Small intestine (tissue), 7 donors: Measurements from ENCODE around the gene SHROOM3. TPM values are rescaled to one million over a fixed set of nuclear protein-coding genes. Genes with fewer than 3 reads are reported as not detected.

Source experiments
- DNase-seq, 2 donors: peaks; one replicate each; pipeline versions ENCODE4 v3.0.0 to v3.0.0-alpha.2; 2013
- FAIRE-seq: peaks from 2 replicates; lab custom pipeline; 2012; peaks lifted over from hg19 to GRCh38; lab: Jason Lieb, UNC
- H3K27ac ChIP-seq, 3 donors: one replicate each; pipeline ENCODE4 v1.5.1; 2013; ENCODE audit warnings: low read length in 2 of 3, mild to moderate bottlenecking in 2 of 3, control low read depth in 1 of 3, inconsistent platforms in 1 of 3, low read depth in 1 of 3, moderate library complexity in 1 of 3
- H3K27me3 ChIP-seq, 3 donors: one replicate each; pipeline ENCODE4 v1.6.1; 2013; ENCODE audit warnings: low read length in 3 of 3, inconsistent platforms in 1 of 3; ENCODE audit not compliant: control insufficient read depth in 3 of 3, insufficient read depth in 3 of 3
- H3K36me3 ChIP-seq, 3 donors: one replicate each; pipeline ENCODE4 v1.6.1; 2013; ENCODE audit warnings: low read length in 3 of 3, inconsistent platforms in 1 of 3, low read depth in 1 of 3, mild to moderate bottlenecking in 1 of 3, moderate library complexity in 1 of 3; ENCODE audit not compliant: control insufficient read depth in 3 of 3, insufficient read depth in 2 of 3
- H3K4me1 ChIP-seq, 3 donors: one replicate each; pipeline ENCODE4 v1.6.1; 2013; ENCODE audit warnings: low read length in 2 of 3, inconsistent platforms in 1 of 3, low read depth in 1 of 3, mild to moderate bottlenecking in 1 of 3, moderate library complexity in 1 of 3; ENCODE audit not compliant: control insufficient read depth in 3 of 3, insufficient read depth in 2 of 3
- H3K4me3 ChIP-seq, 3 donors: one replicate each; pipeline ENCODE4 v1.5.1; 2013; ENCODE audit warnings: low read length in 3 of 3, control low read depth in 1 of 3, inconsistent platforms in 1 of 3, low read depth in 1 of 3, mild to moderate bottlenecking in 1 of 3, moderate library complexity in 1 of 3
- H3K9me3 ChIP-seq, 2 donors: one replicate each; pipeline ENCODE4 v1.6.1; 2013; ENCODE audit warnings: low read depth in 1 of 2, low read length in 1 of 2; ENCODE audit not compliant: control insufficient read depth in 2 of 2, insufficient read depth in 1 of 2
- WGBS, 3 donors: extraction: QIAGEN DNeasy Blood & Tissue Kit; methylation state at CpG; one replicate each; pipeline ENCODE4 v1.1.7; 2013; 5-methylcytosine and 5-hydroxymethylcytosine counted together
- polyA plus RNA-seq, 4 donors: library from polyadenylated mRNA; stranded (reverse) in 3 of 4; unstranded in 1 of 4; fragments of 200-250 nt in 3 of 4; fragments of 120-200 nt in 1 of 4; gene quantifications; one replicate each; pipeline versions ENCODE4 v1.2.1 to v1.2.3, GENCODE V29; 2013
- donor health status: healthy with polysubstance abuse.
- donor health status: control.
- donor health status: control.
- donor health status: Bipolar disorder and iron deficiency.
- donor health status: healthy.

The SHROOM3 gene
- polyA plus RNA-seq, 4 donors, result 21.6 to 52.5 (median 27.8) TPM

GRCh38 chr4:76811604-76812412, 376.8 kb downstream of the SHROOM3 start:
- DNase-seq (peak in 1 of 2 donors; percentile 32), FAIRE-seq (no peak)
- peak overlapping the region in 1 of 3 donors; percentile 28 for H3K27ac ChIP-seq
- peaks cover 0 to 11% of the 10 kb centered on the region in 2 donors for H3K9me3 ChIP-seq
- WGBS, 3 donors, result 49 to 92% (median 69%) methylated on average over 12 of the region's 12 CpGs
- no peaks in the 10 kb centered on the region for H3K36me3 ChIP-seq
- no peaks in the 10 kb centered on the region for H3K27me3 ChIP-seq
- H3K4me3 ChIP-seq, result no peak overlapping the region
- peaks cover 0 to 4% (median 0%) of the 10 kb centered on the region in 3 donors for H3K4me1 ChIP-seq

DNA sequence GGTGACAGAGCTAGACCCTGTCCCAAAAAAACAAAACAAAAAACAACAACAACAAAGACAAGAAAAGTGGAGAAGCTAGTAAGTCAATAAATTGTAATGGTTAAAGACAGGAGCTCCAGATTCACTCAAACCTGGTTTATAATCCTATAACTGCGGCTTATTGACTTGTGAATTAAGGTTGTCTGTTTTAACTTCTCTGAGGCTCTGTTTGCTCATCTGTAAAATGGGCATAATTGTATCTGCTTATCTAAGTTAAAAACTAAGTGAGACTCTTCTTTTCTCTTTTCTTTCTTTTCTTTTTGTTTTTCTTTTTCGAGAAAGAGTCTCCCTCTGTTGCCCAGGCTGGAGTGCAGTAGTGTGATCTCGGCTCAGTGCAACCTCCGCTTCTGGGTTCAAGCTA, 378.0 kb downstream of the SHROOM3 start:
- H3K4me3 ChIP-seq, result no peak overlapping the region
- FAIRE-seq, result no peak
- no peaks in the 10 kb centered on the region for H3K27me3 ChIP-seq
- peaks cover 0 to 4% (median 0%) of the 10 kb centered on the region in 3 donors for H3K4me1 ChIP-seq
- H3K27ac ChIP-seq, result no peak overlapping the region
- whole genome bisulfite sequencing, 3 donors, result 94 to 96% (median 95%) methylated on average over 4 of the region's 4 CpGs
- H3K9me3 ChIP-seq, result peaks cover 0 to 3% of the 10 kb centered on the region in 2 donors
- no peak for DNase-seq
- no peaks in the 10 kb centered on the region for H3K36me3 ChIP-seq

DNA sequence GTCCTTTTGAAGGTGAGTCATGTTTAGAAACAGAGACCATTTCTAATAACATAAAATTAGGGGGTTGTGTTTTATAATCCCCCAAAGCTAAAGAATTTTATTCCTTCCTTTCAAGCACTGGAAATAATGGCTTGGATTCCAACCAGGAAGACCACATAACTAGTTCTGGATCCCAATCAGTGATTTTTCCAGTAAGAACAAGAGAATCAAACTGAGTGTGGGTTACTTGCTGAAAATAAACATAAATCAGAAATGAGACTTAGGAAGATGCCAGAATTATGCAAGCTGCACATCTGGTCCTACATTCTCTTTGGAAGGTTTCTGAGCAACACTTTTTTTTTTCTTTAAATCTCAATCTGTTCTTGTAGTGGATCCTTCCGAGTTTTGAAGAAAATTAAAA, 386.6 kb downstream of the SHROOM3 start:
- no peak overlapping the region for H3K27ac ChIP-seq
- WGBS, 3 donors, result 69 to 85% (median 77%) methylated on average over 1 of the region's 1 CpG
- H3K4me1 ChIP-seq, result no peaks in the 10 kb centered on the region
- H3K9me3 ChIP-seq, result no peaks in the 10 kb centered on the region
- DNase-seq, result no peak
- H3K27me3 ChIP-seq, result no peaks in the 10 kb centered on the region
- H3K4me3 ChIP-seq, result no peak overlapping the region
- FAIRE-seq, result no peak
- H3K36me3 ChIP-seq, result no peaks in the 10 kb centered on the region

DNA sequence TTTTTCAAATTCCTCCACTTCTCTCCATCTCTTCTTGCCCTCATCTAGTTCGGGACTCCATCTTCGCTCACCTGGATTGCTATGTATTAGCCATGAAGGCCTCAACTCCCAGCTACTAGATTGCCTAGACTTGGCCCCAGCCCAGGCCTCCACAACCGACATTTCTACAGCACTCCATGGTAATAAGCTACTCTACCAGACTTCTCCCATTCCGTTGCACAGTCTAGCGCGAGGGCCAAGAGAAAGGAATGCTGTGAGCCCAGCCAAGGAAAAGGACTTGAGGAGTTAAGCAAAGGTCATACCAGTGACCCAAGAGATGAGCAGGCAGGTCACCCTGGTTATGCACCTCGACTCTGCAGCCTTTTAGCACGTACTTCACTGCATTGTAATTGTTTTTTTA, 387.3 kb downstream of the SHROOM3 start:
- FAIRE-seq, result no peak
- Histone ChIP-seq H3K27me3 (no peaks in the 10 kb centered on the region), H3K27ac (no peak overlapping the region), H3K9me3 (no peaks in the 10 kb centered on the region), H3K4me3 (no peak overlapping the region), H3K36me3 (no peaks in the 10 kb centered on the region), H3K4me1 (no peaks in the 10 kb centered on the region)
- WGBS, 3 donors, result 71 to 91% (median 81%) methylated on average over 8 of the region's 8 CpGs
- no peak for DNase-seq

DNA sequence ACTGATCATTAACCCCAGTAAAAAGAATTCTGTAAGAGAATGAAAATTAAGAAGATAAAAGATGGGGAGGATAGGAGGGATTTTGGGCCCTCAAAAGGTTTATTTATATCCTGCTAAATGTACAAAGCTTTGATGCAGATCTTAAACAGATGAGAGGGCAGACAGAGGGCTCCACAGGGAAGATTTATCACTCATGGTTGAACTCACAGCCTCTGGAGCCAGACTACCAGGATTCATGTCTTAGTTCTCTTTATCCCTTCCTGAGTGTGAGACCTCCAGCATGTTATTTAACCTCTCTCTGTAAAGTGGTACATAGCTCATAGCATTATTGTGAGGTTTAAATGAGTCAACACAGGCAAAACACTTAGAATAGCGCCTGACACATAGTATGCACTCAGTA, 388.5 kb downstream of the SHROOM3 start:
- no peak for FAIRE-seq
- H3K4me3 ChIP-seq, result no peak overlapping the region

GRCh38 chr4:76830612-76830963, 395.6 kb downstream of the SHROOM3 start:
- H3K27me3 ChIP-seq, result no peaks in the 10 kb centered on the region
- H3K9me3 ChIP-seq, result no peaks in the 10 kb centered on the region
- DNase-seq (no peak), FAIRE-seq (no peak)
- H3K36me3 ChIP-seq, result no peaks in the 10 kb centered on the region
- H3K27ac ChIP-seq, result peak overlapping the region; percentile 74 to 94 (median 83)
- peaks cover 3 to 23% (median 7%) of the 10 kb centered on the region in 3 donors for H3K4me1 ChIP-seq
- WGBS, 3 donors, result 7 to 45% (median 30%) methylated on average over 4 of the region's 4 CpGs
- H3K4me3 ChIP-seq, result no peak overlapping the region

More for the DNA sequence above, 388.5 kb downstream of the SHROOM3 start:
- Histone ChIP-seq H3K9me3 (no peaks in the 10 kb centered on the region), H3K36me3 (no peaks in the 10 kb centered on the region), H3K27ac (no peak overlapping the region), H3K4me1 (no peaks in the 10 kb centered on the region), H3K27me3 (no peaks in the 10 kb centered on the region)
- DNase-seq, result no peak
- 80 to 97% (median 80%) methylated on average over 1 of the region's 1 CpG for WGBS, 3 donors

DNA sequence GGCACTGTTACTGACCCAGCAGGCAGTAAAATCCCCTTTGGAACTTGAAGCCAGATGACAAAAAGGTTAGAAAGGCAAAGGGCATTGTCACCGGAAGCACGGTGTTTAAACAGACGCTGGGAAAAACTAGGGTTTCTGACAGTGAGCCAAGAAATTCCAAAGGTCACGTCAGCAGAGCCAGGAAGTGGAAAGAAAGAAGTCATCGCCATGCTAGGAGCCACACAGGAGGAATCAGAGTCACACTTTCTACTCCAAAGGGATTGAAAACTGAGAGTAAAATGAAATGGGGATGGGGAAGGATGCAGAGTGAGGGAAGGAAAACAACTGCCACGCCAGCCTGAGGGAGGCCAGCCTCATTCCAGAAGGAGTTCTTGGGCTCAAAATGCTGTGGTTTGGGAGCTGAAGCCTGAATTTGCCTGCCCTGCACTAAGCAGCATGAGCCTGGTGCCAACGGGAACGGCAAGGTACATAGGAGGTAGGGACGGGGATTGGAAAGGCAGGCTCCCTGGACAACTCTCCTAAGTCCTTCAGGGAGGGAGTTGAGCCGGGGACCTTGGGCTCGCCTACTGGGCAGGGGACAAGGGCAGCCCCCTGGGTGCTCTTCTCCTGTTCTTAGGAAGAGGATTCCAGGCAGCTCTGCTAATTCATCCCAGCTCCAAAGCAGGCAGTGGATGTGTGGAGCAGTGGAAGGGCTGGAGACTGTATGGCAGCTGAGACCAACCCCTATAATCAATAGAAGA, 396.1 kb downstream of the SHROOM3 start:
- Histone ChIP-seq H3K4me1 (peaks cover 3 to 23% (median 7%) of the 10 kb centered on the region in 3 donors), H3K27me3 (no peaks in the 10 kb centered on the region), H3K9me3 (no peaks in the 10 kb centered on the region), H3K36me3 (no peaks in the 10 kb centered on the region), H3K27ac (peak overlapping the region; percentile 83 to 94 (median 93)), H3K4me3 (peak overlapping the region in 2 of 3 donors; percentile 49 to 52)
- 13 to 36% (median 29%) methylated on average over 11 of the region's 11 CpGs for WGBS, 3 donors
- DNase-seq (peak; percentile 96 to 98), FAIRE-seq (peak; percentile 23)

- Histone ChIP-seq H3K36me3 (no peaks in the 10 kb centered on the region), H3K4me1 (peaks cover 3 to 23% (median 7%) of the 10 kb centered on the region in 3 donors), H3K27me3 (no peaks in the 10 kb centered on the region), H3K9me3 (no peaks in the 10 kb centered on the region), H3K27ac (peak overlapping the region; percentile 83 to 94 (median 93)), H3K4me3 (peak overlapping the region in 2 of 3 donors; percentile 49 to 52)
- FAIRE-seq (no peak), DNase-seq (peak; percentile 54 to 68)
- WGBS, 3 donors, result 18 to 37% (median 30%) methylated on average over 7 of the region's 7 CpGs
These were observed 396.8 kb downstream of the SHROOM3 start for GRCh38 chr4:76831711-76832373.
